GM06990 (cell line): Measurements from ENCODE around the gene AMZ1.

Source experiments
- DNase-seq: peaks from one replicate; pipeline ENCODE4 v3.0.0-alpha.2; 2011; ENCODE audit not compliant: insufficient read length; ENCODE audit errors: extremely low read depth
- H3K27me3 ChIP-seq: replicated peaks from 2 replicates; pipeline ENCODE4 v1.6.0; 2011; ENCODE audit warnings: low read length; ENCODE audit not compliant: control insufficient read depth, insufficient read depth
- H3K36me3 ChIP-seq: 2 replicates; pipeline ENCODE4 v1.5.1; 2011; ENCODE audit warnings: low read length; ENCODE audit not compliant: control insufficient read depth, insufficient read depth
- H3K4me3 ChIP-seq: replicated peaks from 2 replicates; pipeline ENCODE4 v1.5.1; 2011; ENCODE audit warnings: low read depth, mild to moderate bottlenecking, control low read depth, low read length
- TF ChIP-seq, protein P1 (sequence below): IDR thresholded peaks from 2 replicates; pipeline ENCODE4 v1.5.1; 2011; ENCODE audit warnings: low read length, control low read depth, mild to moderate bottlenecking, inconsistent platforms; ENCODE audit not compliant: insufficient read depth, poor library complexity, severe bottlenecking

AMZ1 gene

DNA sequence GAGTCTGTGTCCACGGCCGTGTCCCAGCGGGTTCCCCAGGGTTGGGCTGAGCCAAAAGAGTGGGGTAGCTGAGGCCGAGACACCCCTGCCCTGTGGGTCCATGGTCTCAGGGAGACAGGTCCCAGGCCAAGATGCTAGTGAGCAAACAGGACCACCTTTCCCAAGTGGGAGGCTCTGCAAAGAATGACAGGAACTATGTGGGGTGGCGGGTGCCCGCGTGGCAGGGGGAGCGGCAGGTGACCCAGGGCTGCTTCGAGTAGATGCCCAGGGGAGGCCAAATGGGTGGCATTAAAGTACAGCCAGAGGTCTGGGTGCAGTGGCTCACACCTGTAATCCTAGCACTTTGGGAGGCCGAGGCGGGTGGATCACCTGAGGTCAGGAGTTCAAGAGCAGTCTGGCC, 38.0 kb upstream of the AMZ1 start:
- Histone ChIP-seq H3K4me3 (no peak overlapping the region), H3K36me3 (peaks cover 4% of the 10 kb centered on the region), H3K27me3 (no peaks in the 10 kb centered on the region)
- DNase-seq, result no peak
- TF ChIP-seq, protein P1, sequence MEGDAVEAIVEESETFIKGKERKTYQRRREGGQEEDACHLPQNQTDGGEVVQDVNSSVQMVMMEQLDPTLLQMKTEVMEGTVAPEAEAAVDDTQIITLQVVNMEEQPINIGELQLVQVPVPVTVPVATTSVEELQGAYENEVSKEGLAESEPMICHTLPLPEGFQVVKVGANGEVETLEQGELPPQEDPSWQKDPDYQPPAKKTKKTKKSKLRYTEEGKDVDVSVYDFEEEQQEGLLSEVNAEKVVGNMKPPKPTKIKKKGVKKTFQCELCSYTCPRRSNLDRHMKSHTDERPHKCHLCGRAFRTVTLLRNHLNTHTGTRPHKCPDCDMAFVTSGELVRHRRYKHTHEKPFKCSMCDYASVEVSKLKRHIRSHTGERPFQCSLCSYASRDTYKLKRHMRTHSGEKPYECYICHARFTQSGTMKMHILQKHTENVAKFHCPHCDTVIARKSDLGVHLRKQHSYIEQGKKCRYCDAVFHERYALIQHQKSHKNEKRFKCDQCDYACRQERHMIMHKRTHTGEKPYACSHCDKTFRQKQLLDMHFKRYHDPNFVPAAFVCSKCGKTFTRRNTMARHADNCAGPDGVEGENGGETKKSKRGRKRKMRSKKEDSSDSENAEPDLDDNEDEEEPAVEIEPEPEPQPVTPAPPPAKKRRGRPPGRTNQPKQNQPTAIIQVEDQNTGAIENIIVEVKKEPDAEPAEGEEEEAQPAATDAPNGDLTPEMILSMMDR, result no peak

DNA sequence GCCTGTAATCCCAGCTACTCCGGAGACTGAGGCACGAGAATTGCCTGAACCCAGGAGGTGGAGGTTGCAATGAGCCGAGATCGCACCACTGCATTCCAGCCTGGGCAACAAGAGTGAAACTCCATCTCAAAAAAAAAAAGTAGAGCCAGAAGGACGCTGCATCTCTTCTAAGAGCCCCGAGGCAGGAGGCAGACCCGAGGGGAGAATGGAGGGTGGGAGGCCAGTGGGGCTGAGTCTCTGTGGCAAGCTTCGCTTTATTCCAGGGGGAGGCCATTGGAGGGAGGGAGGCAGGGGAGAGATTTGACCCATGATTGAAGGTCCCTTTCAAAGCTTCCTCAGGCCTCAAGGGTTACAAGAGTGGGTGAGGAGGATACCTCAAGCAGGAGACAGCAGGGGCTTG, 37.6 kb upstream of the AMZ1 start:
- Histone ChIP-seq H3K36me3 (peaks cover 4% of the 10 kb centered on the region), H3K27me3 (no peaks in the 10 kb centered on the region), H3K4me3 (no peak overlapping the region)
- no peak for DNase-seq
- TF ChIP-seq, protein P1, result no peak

GRCh38 chr7:2651336-2651735, 36.7 kb upstream of the AMZ1 start:
- Histone ChIP-seq H3K36me3 (peaks cover 4% of the 10 kb centered on the region), H3K27me3 (no peaks in the 10 kb centered on the region), H3K4me3 (no peak overlapping the region)
- DNase-seq, result no peak
- TF ChIP-seq, protein P1, result peak; percentile 62

GRCh38 chr7:2651847-2652735, 35.9 kb upstream of the AMZ1 start:
- no peak for DNase-seq
- H3K36me3 ChIP-seq, result peaks cover 7% of the 10 kb centered on the region
- TF ChIP-seq, protein P1, result no peak
- H3K4me3 ChIP-seq, result no peak overlapping the region
- no peaks in the 10 kb centered on the region for H3K27me3 ChIP-seq

DNA sequence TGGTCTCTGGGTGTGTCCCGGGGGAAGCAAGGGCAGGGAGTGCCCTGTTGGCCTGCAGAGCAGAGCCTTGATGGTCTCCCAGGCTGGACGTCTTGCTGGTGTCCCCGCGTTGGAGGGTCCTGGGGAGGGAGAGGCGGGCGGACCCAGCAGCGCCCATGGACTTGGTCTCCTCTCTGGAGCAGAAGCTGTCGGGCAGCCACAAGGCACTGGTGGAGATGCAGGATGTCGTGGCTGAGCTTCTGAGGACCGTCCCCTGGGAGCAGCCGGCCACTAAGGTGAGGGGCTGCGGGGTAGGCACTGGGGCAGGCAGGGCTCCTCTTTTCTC, 35.3 kb upstream of the AMZ1 start:
- Histone ChIP-seq H3K27me3 (no peaks in the 10 kb centered on the region), H3K4me3 (no peak overlapping the region), H3K36me3 (peaks cover 7% of the 10 kb centered on the region)
- DNase-seq, result no peak
- TF ChIP-seq, protein P1, result no peak

DNA sequence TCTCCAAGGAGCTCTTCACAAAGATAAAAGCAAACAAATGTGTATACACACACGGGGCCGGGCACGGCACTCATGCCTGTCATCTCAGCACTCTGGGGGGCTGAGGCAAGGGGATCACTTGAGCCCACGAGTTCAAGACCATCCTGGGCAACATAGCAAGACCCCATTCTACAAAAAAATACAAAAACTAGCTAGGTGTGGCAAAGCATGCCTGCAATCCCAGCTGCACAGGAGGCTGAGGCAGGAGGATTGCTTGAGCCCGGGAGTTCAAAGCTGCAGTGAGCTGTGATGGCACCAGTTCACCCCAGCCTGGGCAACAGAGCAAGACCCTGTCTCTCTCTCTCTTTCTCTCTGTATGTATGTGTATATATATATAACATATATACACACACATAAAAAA, 33.9 kb upstream of the AMZ1 start:
- TF ChIP-seq, protein P1, result no peak
- H3K27me3 ChIP-seq, result no peaks in the 10 kb centered on the region
- H3K4me3 ChIP-seq, result no peak overlapping the region
- no peak for DNase-seq
- H3K36me3 ChIP-seq, result peaks cover 8% of the 10 kb centered on the region
